ENCODE results near the gene SPARCL1.

Gene SPARCL1

DNA sequence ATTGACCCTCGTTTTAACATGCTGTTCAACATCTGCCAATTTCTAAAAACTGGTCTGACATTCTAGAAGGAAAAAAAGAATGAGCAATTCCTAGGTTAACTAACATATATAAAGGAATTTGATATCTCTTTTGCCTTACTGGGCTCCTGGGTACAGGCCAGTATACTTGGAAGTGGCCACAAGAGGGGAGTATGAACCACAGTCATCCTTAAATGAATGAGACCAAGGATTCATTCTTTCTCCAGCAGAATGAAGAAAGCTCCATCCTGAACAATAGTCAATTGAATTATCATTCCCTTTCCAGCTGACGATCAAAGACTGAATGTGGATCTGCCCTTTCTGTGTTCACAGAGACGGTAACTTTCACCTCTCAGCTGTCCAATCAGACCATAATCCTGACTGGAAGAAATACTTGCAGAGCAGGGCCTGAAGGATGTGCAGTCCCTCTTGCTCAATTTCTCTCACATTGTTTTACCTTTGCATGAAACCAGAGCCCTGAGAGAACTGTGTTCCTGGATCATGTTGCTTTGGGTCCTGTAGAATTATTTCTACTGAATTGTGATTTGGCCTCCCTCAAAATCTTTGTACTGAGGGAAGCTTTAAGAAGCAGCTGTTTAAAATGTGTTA lies 14.8 kb upstream of the SPARCL1 start:
- Histone ChIP-seq H3K4me3 (no peak overlapping the region), H3K27ac (no peak overlapping the region), H3K9ac (no peak overlapping the region), H3K9me3 (replicated peaks in 1 of 11) (no peaks in the 10 kb centered on the region), H3K4me2 (no peak overlapping the region), H3K4me1 (no peaks in the 10 kb centered on the region), H3K36me3 (no peaks in the 10 kb centered on the region), H3K27me3 (no peaks in the 10 kb centered on the region), H4K20me1 (no peaks in the 10 kb centered on the region)
- TF ChIP-seq Cebpa-rat (IDR thresholded peaks at IDR 0.05), result no peak

DNA sequence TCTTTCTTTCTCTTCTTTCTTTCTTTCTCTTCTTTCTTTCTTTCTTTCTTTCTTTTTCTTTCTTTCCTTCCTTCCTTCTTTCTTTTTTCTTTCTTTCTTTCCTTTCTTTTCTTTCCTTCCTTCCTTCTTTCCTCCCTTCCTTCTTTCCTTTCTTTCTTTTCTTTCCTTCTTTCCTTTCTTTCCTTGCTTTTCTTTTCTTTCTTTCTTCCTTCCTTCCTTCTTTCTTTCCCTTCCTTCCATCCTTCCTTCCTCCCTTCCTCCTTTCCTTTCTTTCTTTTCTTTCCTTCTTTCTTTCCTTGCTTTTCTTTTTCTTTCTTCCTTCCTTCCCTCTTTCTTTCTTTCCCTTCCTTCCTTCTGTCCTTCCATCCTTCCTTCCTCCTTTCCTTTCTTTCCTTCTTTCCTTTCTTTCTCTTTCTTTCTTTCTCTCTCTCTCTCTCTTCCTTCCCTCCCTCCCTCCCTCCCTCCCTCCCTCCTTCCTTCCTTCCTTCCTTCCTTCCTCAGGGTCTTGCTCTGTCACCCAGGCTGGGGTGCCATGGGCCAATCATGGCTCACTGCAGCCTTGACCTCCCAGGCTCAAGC lies 13.6 kb upstream of the SPARCL1 start:
- Histone ChIP-seq H3K4me3 (no peak overlapping the region), H3K9me3 (replicated peaks in 1 of 11) (peaks cover 0 to 6% (median 0%) of the 10 kb centered on the region in 11 experiments; a peak in 2 of 22 replicates), H3K4me2 (no peak overlapping the region), H3K4me1 (no peaks in the 10 kb centered on the region), H3K9ac (no peak overlapping the region), H4K20me1 (no peaks in the 10 kb centered on the region), H3K36me3 (no peaks in the 10 kb centered on the region), H3K27ac (no peak overlapping the region), H3K27me3 (no peaks in the 10 kb centered on the region)
- no peak for TF ChIP-seq Cebpa-rat (IDR thresholded peaks at IDR 0.05)

DNA sequence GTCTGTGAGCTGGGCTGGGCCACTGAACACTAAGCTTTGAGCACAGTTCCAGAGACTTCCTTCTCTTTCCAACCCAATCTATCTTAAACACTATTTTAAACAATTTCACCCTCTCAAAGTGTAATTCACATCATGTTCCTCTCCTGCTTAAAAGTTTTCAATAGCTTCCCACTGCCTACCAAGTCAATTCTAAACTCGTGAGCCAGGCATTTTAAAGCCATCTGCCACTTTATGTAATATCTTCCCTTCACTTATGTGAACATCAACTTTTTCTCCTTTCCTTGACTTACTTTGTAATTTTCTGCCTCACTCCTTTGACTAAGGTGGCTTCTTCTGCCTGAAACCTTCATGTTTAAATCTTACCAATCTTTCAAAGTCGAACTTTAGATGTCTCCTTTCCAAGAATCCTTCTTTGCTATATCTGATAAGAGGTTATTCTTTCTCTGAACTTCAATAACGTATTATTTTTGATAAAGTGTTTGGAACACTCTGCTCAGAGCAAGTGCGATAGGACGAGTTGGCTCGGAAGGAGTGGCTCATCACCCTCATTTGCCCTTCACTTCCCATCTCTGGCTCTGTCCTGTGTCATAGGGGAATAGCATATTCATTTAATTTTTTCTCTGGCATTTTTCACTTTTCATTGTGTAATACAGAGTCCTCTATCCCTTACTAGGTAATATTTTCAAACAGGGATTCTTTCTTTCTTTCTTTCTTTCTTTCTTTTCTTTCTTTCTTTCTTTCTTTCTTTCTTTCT lies 13.0 kb upstream of the SPARCL1 start:
- Histone ChIP-seq H3K4me2 (no peak overlapping the region), H3K36me3 (no peaks in the 10 kb centered on the region), H3K27me3 (no peaks in the 10 kb centered on the region), H3K27ac (no peak overlapping the region), H3K9me3 (replicated peaks in 1 of 11) (peaks cover 0 to 6% (median 0%) of the 10 kb centered on the region in 11 experiments; a peak in 2 of 22 replicates), H4K20me1 (no peaks in the 10 kb centered on the region), H3K4me1 (no peaks in the 10 kb centered on the region), H3K9ac (no peak overlapping the region), H3K4me3 (no peak overlapping the region)
- no peak for TF ChIP-seq Cebpa-rat (IDR thresholded peaks at IDR 0.05)

DNA sequence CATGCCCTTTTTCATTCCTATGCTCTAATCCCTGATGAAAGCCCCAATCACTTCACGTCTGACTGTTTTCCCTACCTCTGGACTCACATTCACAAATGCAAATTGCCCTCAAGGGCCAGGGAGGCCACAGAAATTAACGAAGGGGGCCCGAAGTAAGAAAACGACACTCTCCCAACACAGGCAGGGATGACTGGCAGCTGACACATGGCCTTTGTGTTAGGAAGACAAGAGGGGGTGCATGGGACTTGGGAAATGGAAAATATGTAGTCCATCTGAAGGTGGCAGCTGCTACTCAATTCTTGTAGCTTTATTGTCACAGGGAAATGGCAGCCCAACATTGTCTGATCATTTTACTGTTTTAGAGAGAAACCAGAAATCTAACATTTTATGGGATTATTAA lies 12.3 kb upstream of the SPARCL1 start:
- H3K4me3 ChIP-seq, result no peak overlapping the region
- H3K9me3 ChIP-seq (replicated peaks in 1 of 11), result peaks cover 0 to 6% (median 0%) of the 10 kb centered on the region in 11 experiments; a peak in 2 of 22 replicates
- H4K20me1 ChIP-seq, result no peaks in the 10 kb centered on the region
- H3K4me1 ChIP-seq, result no peaks in the 10 kb centered on the region
- H3K9ac ChIP-seq, result no peak overlapping the region
- no peak overlapping the region for H3K4me2 ChIP-seq
- H3K27ac ChIP-seq, result no peak overlapping the region
- H3K36me3 ChIP-seq, result no peaks in the 10 kb centered on the region
- TF ChIP-seq Cebpa-rat (IDR thresholded peaks at IDR 0.05), result no peak
- H3K27me3 ChIP-seq, result no peaks in the 10 kb centered on the region

DNA sequence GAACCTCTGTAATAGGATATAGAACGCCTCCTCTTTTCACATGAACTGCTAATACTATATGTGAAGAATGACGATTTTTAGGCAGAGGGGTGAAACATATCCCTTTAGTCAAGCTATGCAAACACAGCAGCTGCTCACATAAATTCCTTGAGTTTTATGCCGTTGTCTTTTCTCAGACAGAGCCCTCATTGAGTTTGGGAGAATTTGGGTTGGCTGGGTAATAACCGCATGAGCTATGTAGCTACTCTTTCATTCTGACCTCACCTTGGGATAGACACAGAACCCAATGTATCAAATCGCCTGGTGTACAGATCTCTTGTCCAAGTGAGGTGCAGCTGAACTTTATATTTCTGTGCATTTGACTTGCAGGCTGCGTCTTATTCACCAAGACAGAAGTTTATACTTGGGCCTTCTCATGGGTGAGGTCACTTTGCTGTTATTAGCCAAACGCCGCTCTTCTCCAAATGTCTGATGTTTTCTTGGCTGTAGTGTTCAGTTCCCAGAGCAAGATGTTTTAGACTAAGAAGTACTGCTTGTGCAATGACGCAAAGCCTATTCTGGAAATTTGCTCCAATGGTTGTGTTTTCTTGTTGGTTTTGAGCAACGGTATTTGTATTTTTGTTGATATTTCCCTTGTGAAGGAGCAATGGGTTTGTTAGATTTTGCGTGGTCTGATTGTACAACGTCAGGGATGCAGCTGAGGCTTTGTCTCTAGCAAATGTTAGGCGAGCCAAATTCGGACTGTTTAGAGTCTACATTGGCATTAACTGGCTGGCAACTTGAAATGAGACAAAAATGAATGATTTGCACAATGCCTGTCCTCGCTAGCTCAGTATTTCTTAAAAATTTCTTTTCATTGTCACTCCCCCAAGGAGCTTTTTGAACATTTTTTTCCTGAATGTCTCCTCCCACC lies 11.2 kb upstream of the SPARCL1 start:
- no peak for TF ChIP-seq Cebpa-rat (IDR thresholded peaks at IDR 0.05)
- H4K20me1 ChIP-seq, result no peaks in the 10 kb centered on the region
- H3K9me3 ChIP-seq (replicated peaks in 1 of 11), result peaks cover 0 to 6% (median 0%) of the 10 kb centered on the region in 11 experiments; a peak in 2 of 22 replicates
- H3K27ac ChIP-seq, result no peak overlapping the region
- no peak overlapping the region for H3K4me3 ChIP-seq
- H3K9ac ChIP-seq, result no peak overlapping the region
- H3K36me3 ChIP-seq, result no peaks in the 10 kb centered on the region
- H3K4me1 ChIP-seq, result no peaks in the 10 kb centered on the region
- H3K4me2 ChIP-seq, result no peak overlapping the region
- H3K27me3 ChIP-seq, result no peaks in the 10 kb centered on the region

DNA sequence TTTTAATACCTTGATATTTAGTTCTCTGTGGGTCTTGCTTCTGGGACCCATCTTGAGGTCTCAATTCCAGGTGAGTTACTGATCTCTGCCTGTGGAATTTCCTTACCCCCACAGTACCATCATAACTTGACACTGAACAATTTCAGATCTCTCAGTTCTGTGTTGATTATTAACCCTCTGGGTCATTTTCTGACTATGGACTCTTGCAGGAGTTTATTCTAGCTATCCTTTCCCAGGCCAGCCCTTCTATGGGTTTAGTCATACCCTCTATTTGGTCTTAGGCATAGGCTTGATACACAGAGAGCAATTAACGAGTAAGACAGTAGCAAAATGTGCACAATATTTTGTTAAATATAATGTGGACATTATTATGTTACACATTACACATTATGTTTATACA lies 3.7 kb upstream of the SPARCL1 start:
- no peaks in the 10 kb centered on the region for H3K36me3 ChIP-seq
- H4K20me1 ChIP-seq, result no peaks in the 10 kb centered on the region
- H3K27me3 ChIP-seq, result no peaks in the 10 kb centered on the region
- no peak overlapping the region for H3K27ac ChIP-seq
- peaks cover 0 to 6% (median 0%) of the 10 kb centered on the region in 11 experiments; a peak in 2 of 22 replicates for H3K9me3 ChIP-seq (replicated peaks in 1 of 11)
- no peak overlapping the region for H3K4me3 ChIP-seq
- no peak for TF ChIP-seq Cebpa-rat (IDR thresholded peaks at IDR 0.05)
- no peak overlapping the region for H3K9ac ChIP-seq
- H3K4me1 ChIP-seq, result no peaks in the 10 kb centered on the region
- H3K4me2 ChIP-seq, result no peak overlapping the region

DNA sequence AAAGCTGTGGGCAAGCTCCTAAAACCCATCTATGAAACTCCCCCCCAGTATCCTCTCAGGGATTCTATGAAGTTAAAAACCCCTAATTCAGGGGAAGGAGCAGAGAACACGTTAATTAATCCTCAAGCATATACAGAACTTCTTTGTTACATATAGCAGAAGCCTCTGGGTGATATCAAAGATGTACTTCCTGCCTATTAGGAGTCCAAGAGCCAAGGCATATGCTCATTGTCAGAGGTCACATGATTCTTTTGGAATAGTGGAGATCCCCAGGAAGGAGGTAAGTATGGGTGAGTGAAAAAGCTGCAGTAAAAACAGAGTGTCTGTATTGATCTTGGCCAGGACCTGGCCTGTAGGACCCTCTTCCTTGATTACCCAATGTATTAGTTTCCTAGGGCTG lies 2.9 kb upstream of the SPARCL1 start:
- 0 out of 22 replicates have a peak, but pooled peaks cover 0 to 6% (median 0%) of the 10 kb centered on the region in 11 experiments for H3K9me3 ChIP-seq (replicated peaks in 1 of 11)
- H4K20me1 ChIP-seq, result no peaks in the 10 kb centered on the region
- TF ChIP-seq Cebpa-rat (IDR thresholded peaks at IDR 0.05), result no peak
- H3K4me2 ChIP-seq, result no peak overlapping the region
- H3K27ac ChIP-seq, result no peak overlapping the region
- H3K36me3 ChIP-seq, result no peaks in the 10 kb centered on the region
- no peak overlapping the region for H3K4me3 ChIP-seq
- no peaks in the 10 kb centered on the region for H3K27me3 ChIP-seq
- H3K4me1 ChIP-seq, result no peaks in the 10 kb centered on the region
- H3K9ac ChIP-seq, result no peak overlapping the region

DNA sequence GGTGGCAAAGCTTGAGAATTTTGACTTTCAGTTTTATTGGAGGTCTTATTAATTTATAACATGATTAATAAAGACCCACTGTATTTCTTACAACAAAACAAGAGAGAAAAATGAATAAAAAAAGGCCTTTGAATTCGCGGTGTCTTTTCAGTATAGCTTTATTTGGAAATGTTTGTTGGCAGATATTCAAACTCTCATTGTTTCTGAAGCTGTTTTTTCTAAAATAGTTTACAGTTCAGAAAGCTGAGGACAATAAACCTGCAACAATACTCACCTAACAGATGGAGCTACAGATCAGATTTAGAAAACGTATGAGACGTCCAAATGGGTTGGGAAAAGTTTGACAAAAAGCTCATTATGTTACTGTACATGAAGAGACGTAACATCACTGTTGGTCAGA lies 2.4 kb upstream of the SPARCL1 start:
- Histone ChIP-seq H3K27me3 (no peaks in the 10 kb centered on the region), H3K27ac (no peak overlapping the region), H3K9ac (no peak overlapping the region), H3K9me3 (replicated peaks in 1 of 11) (0 out of 22 replicates have a peak, but pooled peaks cover 0 to 2% (median 0%) of the 10 kb centered on the region in 11 experiments), H4K20me1 (no peaks in the 10 kb centered on the region), H3K4me3 (no peak overlapping the region), H3K4me1 (no peaks in the 10 kb centered on the region), H3K36me3 (no peaks in the 10 kb centered on the region), H3K4me2 (no peak overlapping the region)
- no peak for TF ChIP-seq Cebpa-rat (IDR thresholded peaks at IDR 0.05)

DNA sequence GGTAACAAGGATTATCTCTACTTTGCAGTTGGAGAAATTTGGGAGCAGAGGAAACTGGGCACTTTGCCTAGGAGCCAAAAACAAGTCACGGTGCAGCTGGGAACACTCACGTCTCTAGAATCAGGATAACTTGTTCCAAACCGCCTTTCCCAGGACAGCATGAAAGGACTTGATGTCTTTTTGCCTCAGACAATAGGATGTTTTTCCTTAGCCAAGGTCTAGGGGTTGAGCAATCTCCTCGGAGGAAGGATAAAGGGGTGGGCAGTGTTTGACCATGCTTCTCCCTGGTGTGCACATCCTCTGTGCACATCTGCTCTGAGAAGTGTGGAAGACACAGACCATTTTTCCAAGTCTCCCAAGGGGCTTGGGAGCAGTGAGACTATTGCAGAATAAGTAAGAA lies 1.7 kb upstream of the SPARCL1 start:
- Histone ChIP-seq H3K4me1 (no peaks in the 10 kb centered on the region), H3K4me3 (no peak overlapping the region), H3K4me2 (no peak overlapping the region), H3K9ac (no peak overlapping the region), H4K20me1 (no peaks in the 10 kb centered on the region), H3K36me3 (no peaks in the 10 kb centered on the region), H3K9me3 (replicated peaks in 1 of 11) (no peaks in the 10 kb centered on the region), H3K27ac (no peak overlapping the region), H3K27me3 (no peaks in the 10 kb centered on the region)
- no peak for TF ChIP-seq Cebpa-rat (IDR thresholded peaks at IDR 0.05)

Measured in BLaER1 treated with 17β-estradiol and CSF1 and Interleukin-3, amounts not matched to agents 10 nM and 100 nM (cell line).